Gastroesophageal sphincter (tissue), 4 donors: Measurements from ENCODE around the gene PDGFA. TPM values are rescaled to one million over a fixed set of nuclear protein-coding genes. Genes with fewer than 3 reads are reported as not detected.

Experiments used
- ATAC-seq: fragments of 150-250 bp; one replicate; pipeline ENCODE4 v1.9.1; 2016; ENCODE audit warnings: mild to moderate bottlenecking, moderate library complexity
- H3K27ac ChIP-seq, 4 donors: fragments of 200-600 bp; sonication (generic) in 3 of 4; 1 replicate in 3 of 4; 2 replicates in 1 of 4; pipeline ENCODE4 v1.5.1; 2016 to 2019
- H3K27me3 ChIP-seq: fragments of 200-600 bp; sonication (generic); one replicate; pipeline ENCODE4 v1.5.1; 2019
- H3K36me3 ChIP-seq, 2 donors: fragments of 200-600 bp; sonication (generic); one replicate each; pipeline ENCODE4 v1.5.1; 2019; ENCODE audit warnings: control low read depth in 1 of 2
- H3K4me1 ChIP-seq, 3 donors: fragments of 200-600 bp; sonication (generic); 1 replicate in 2 of 3; 2 replicates in 1 of 3; pipeline ENCODE4 v1.5.1; 2016 to 2019; ENCODE audit warnings: control low read depth in 2 of 3
- H3K4me3 ChIP-seq, 2 donors: fragments of 200-600 bp; sonication (generic); one replicate each; pipeline ENCODE4 v1.5.1; 2019; ENCODE audit warnings: mild to moderate bottlenecking in 1 of 2, moderate library complexity in 1 of 2
- H3K9me3 ChIP-seq, 3 donors: fragments of 200-600 bp; sonication (generic); one replicate each; pipeline ENCODE4 v1.5.1; 2017 to 2019; ENCODE audit warnings: control low read depth in 2 of 3
- EP300 ChIP-seq: sonication (generic); formaldehyde crosslinking; IDR thresholded peaks from one replicate; pipeline ENCODE4 v1.6.1; 2017; ENCODE audit warnings: antibody characterized with exemption, mild to moderate bottlenecking
- POLR2A ChIP-seq, 2 donors: fragments of 450-650 bp; IDR thresholded peaks; one replicate each; pipeline ENCODE4 v1.6.1; 2017; ENCODE audit warnings: antibody characterized with exemption in 2 of 2, mild to moderate bottlenecking in 2 of 2, moderate library complexity in 1 of 2
- POLR2AphosphoS5 ChIP-seq: sonication (generic); formaldehyde crosslinking; IDR thresholded peaks from one replicate; pipeline ENCODE4 v1.6.1; 2017; ENCODE audit warnings: antibody characterized with exemption
- WGBS, 2 donors: methylation state at CpG; one replicate each; pipeline ENCODE4 v1.1.5; 2018; ENCODE audit warnings: low coverage in 1 of 2; 5-methylcytosine and 5-hydroxymethylcytosine counted together
- total RNA-seq, 4 donors: library from RNA; depleted of rRNA; stranded (reverse); fragments of >200 nt; gene quantifications; one replicate each; pipeline ENCODE4 v1.1.0, GENCODE V29; 2016
- TF ChIP-seq, protein P1 (sequence below), 4 experiments: fragments of 200-600 bp in 2 of 4; fragments of 450-650 bp in 2 of 4; sonication (generic) in 1 of 4; IDR thresholded peaks; one replicate each; pipeline ENCODE4 v1.5.1; 2017 to 2019; ENCODE audit warnings: antibody characterized with exemption in 4 of 4, mild to moderate bottlenecking in 2 of 4, moderate library complexity in 2 of 4

PDGFA gene
- total RNA-seq, 4 donors from 2014 or later: 66.0 to 162 (median 120) TPM

- Histone ChIP-seq H3K4me1 (peaks cover 0 to 4% (median 0%) of the 10 kb centered on the region in 3 donors), H3K27me3 (peaks cover 32% of the 10 kb centered on the region), H3K27ac (no peak overlapping the region), H3K9me3 (no peaks in the 10 kb centered on the region), H3K36me3 (no peaks in the 10 kb centered on the region), H3K4me3 (no peak overlapping the region)
- TF ChIP-seq, protein P1, sequence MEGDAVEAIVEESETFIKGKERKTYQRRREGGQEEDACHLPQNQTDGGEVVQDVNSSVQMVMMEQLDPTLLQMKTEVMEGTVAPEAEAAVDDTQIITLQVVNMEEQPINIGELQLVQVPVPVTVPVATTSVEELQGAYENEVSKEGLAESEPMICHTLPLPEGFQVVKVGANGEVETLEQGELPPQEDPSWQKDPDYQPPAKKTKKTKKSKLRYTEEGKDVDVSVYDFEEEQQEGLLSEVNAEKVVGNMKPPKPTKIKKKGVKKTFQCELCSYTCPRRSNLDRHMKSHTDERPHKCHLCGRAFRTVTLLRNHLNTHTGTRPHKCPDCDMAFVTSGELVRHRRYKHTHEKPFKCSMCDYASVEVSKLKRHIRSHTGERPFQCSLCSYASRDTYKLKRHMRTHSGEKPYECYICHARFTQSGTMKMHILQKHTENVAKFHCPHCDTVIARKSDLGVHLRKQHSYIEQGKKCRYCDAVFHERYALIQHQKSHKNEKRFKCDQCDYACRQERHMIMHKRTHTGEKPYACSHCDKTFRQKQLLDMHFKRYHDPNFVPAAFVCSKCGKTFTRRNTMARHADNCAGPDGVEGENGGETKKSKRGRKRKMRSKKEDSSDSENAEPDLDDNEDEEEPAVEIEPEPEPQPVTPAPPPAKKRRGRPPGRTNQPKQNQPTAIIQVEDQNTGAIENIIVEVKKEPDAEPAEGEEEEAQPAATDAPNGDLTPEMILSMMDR (IDR thresholded peaks at IDR 0.05): no peak
- TF ChIP-seq EP300: no peak
- TF ChIP-seq POLR2A (IDR thresholded peaks at IDR 0.05): no peak
- TF ChIP-seq POLR2AphosphoS5: no peak
- no peak for ATAC-seq
- 76% methylated on average over 11 of the region's 15 CpGs; no CpG with 5 or more reads in 1 of the 2 donors for WGBS, 2 donors
Observed at GRCh38 chr7:481219-481930, 38.3 kb downstream of the PDGFA start.

- WGBS, 2 donors: no CpG with 5 or more reads among the region's 14 CpGs
Observed at GRCh38 chr7:480531-481218, 39.0 kb downstream of the PDGFA start.

DNA sequence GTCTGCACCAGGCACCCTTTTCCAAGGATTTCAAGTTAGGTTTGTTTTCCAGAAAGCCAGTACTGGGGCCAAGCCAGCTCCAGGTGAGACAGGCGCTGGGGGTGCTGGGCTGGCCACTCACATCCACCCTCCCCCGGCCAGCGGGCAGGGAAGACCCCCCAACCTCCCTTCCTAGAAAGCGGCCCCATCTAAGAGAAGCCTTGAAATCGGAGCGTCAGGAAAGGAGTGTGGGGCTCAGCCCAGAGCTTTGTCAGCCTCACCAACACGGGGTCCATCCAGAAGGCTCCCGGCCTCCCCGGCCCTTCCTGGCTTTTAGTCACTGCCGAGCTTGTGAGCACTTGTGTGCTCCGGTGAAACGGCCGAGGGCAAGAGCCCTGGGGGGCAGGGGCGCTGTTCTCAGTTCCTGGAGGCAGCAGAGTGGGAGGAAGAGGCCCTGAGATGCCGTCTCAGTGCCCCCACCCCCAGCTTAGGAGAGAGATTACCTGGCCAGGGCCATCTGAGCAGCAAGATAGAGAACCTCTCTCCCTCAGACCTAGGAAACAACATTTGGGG lies 39.6 kb downstream of the PDGFA start:
- no peak for TF ChIP-seq EP300
- no peak for TF ChIP-seq POLR2A (IDR thresholded peaks at IDR 0.05)
- TF ChIP-seq, protein P1 (IDR thresholded peaks at IDR 0.05): no peak
- TF ChIP-seq POLR2AphosphoS5: no peak
- peaks cover 0 to 4% (median 0%) of the 10 kb centered on the region in 3 donors for H3K4me1 ChIP-seq
- WGBS, 2 donors: 74% methylated on average over 4 of the region's 15 CpGs; no CpG with 5 or more reads in 1 of the 2 donors

More at GRCh38 chr7:480531-481218, 39.0 kb downstream of the PDGFA start:
- Histone ChIP-seq H3K4me3 (no peak overlapping the region), H3K9me3 (no peaks in the 10 kb centered on the region), H3K36me3 (no peaks in the 10 kb centered on the region), H3K4me1 (peaks cover 0 to 4% (median 0%) of the 10 kb centered on the region in 3 donors), H3K27ac (no peak overlapping the region), H3K27me3 (peaks cover 32% of the 10 kb centered on the region)
- no peak for ATAC-seq
- TF ChIP-seq POLR2AphosphoS5: no peak
- no peak for TF ChIP-seq EP300
- TF ChIP-seq, protein P1 (IDR thresholded peaks at IDR 0.05): no peak
- TF ChIP-seq POLR2A (IDR thresholded peaks at IDR 0.05): no peak

DNA sequence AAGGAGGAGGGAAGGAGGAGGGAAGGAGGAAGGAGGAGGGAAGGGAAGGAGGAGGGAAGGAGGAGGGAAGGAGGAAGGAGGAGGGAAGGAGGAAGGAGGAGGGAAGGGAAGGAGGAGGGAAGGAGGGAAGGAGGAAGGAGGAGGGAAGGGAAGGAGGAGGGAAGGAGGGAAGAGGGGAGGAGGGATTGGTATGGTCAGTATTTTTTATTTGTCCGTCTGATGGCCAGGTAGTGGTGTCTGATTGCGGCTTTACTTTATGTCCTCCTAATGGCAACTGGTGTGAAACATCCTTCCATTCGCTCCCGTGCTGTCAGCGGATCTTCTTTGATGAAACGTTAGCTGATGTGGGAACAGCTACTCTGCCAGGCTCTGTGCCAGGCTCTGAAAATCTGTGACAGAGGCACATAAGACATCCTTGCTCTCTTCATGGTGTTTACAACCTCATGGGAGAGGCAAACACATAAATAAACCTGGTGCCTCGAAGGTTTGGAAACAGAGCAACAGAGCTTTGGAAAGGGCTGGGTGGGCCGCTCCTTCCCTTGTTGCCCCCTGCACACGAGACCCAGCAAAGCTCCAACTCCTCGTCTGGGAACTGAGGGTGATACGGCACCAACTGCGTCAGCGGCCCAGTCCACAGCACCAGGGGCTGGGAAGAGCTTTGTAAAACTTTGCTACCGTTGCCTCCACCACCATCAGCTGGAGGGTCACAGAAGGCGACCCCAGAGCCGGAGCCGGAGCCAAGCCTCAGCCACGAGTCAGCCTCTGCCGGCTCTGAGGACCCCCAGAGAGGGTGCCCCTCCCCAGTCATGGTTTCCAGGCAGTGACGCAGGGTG lies 40.3 kb downstream of the PDGFA start:
- H3K9me3 ChIP-seq: peaks cover 0 to 8% (median 0%) of the 10 kb centered on the region in 3 donors
- H3K36me3 ChIP-seq: no peaks in the 10 kb centered on the region
- WGBS, 2 donors: 72 to 79% methylated on average over 6 of the region's 20 CpGs
- peaks cover 32% of the 10 kb centered on the region for H3K27me3 ChIP-seq
- TF ChIP-seq POLR2A (IDR thresholded peaks at IDR 0.05) (no peak), EP300 (no peak), POLR2AphosphoS5 (no peak)
- TF ChIP-seq, protein P1 (IDR thresholded peaks at IDR 0.05): no peak
- H3K27ac ChIP-seq: no peak overlapping the region
- H3K4me1 ChIP-seq: peaks cover 0 to 4% (median 0%) of the 10 kb centered on the region in 3 donors
- no peak for ATAC-seq
- no peak overlapping the region for H3K4me3 ChIP-seq

More for the DNA sequence above, 39.6 kb downstream of the PDGFA start:
- Histone ChIP-seq H3K36me3 (no peaks in the 10 kb centered on the region), H3K9me3 (peaks cover 0 to 1% (median 0%) of the 10 kb centered on the region in 3 donors), H3K4me3 (no peak overlapping the region), H3K27ac (no peak overlapping the region), H3K27me3 (peaks cover 32% of the 10 kb centered on the region)
- no peak for ATAC-seq
